ENCODE measurements around the gene FLYWCH1. TPM values are rescaled to one million over a fixed set of nuclear protein-coding genes. Genes with fewer than 3 reads are reported as not detected.
A peak's percentile ranks its signal among the peaks of the same experiment; 100 is the strongest.

Gene FLYWCH1
- total and polyA plus RNA-seq, 2 experiments from 2014 or later: 34.7 to 58.7 TPM

DNA sequence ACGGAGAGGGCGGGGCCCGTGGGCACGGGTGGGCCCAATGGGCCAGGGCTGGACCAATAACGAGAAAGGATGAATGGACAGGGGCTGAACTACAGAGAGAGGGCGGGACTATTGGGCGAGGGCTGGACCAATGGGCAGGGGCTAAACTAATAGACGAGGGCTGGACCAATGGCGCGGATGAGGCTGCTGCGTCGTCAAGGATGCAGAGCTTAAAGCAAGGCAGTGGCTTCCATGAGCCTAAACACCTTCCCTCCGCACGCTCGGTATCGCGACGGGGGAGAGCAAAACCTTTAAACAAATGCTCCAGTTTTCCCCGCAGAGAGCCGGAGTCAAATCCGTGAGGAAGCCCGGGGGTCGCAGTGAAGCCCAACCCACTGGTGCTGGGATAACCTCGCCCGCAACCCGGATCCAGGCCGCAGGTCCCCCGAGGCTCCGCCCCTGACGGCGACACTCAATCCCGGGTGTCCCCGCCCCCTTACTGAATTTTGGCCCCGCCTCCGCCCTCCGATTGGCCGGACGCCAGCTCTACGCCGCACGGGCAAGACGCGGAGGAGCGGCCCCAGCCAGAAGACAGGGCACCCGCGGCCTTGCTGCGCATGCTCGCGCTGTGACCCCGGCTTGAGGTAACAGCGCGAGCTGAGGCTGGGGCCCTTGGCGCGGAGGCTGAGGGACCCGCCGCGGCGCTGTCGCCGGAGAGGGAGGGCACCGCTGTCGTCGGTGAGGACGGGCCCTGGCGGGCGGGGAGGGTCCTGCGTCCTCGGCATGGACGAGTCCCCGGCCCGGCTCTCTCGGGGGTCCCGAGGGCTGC lies 28.9 kb upstream of the FLYWCH1 start, which contains the start of gene FLYWCH2:
Gene FLYWCH2, plus strand, starts transcription at position 566 of the 808 bp plus-strand sequence. CDS start 13,235 bp downstream, outside the sequence.
- no peaks in the 10 kb centered on the region for H3K4me1 ChIP-seq (ENCODE audit: low read depth)
- H3K4me3 ChIP-seq: peak within 1 kb of the TSS; percentile 59
- H3K27ac ChIP-seq: peak within 1 kb of the TSS; percentile 78

DNA sequence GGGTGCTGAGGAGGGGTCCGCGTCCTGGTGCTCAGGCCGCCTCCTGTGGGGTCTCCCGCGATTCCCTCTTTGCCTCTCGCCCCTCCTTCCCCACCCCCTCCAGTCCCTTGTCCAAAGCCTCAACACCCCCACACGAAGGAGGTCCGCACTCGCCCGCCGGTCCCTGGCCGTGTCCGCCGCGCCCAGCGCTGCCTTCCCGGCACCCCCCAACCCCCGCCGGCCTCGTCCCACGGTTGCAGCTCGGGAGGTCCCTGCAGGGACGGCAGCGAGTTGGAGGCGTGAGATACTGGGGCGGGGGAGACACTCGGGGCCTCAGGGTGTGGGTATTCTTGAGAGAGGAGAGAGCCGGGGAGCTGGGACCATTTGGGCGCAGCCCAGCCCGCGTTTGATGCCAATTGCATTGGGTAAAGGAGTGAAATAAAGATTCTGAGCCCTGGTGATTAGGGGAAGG lies 28.2 kb upstream of the FLYWCH1 start:
- Histone ChIP-seq H3K36me3 (no peaks in the 10 kb centered on the region), H3K27me3 (no peaks in the 10 kb centered on the region), H3K4me1 (ENCODE audit: low read depth) (no peaks in the 10 kb centered on the region), H3K9me3 (ENCODE audit: low read depth) (no peaks in the 10 kb centered on the region), H3K4me3 (peak overlapping the region; percentile 59), H3K27ac (peak overlapping the region; percentile 31)
- DNase-seq (ENCODE audit: low read depth in 1 of 2, low spot score in 1 of 2): peak; percentile 40 to 43
- TF ChIP-seq, protein P1, sequence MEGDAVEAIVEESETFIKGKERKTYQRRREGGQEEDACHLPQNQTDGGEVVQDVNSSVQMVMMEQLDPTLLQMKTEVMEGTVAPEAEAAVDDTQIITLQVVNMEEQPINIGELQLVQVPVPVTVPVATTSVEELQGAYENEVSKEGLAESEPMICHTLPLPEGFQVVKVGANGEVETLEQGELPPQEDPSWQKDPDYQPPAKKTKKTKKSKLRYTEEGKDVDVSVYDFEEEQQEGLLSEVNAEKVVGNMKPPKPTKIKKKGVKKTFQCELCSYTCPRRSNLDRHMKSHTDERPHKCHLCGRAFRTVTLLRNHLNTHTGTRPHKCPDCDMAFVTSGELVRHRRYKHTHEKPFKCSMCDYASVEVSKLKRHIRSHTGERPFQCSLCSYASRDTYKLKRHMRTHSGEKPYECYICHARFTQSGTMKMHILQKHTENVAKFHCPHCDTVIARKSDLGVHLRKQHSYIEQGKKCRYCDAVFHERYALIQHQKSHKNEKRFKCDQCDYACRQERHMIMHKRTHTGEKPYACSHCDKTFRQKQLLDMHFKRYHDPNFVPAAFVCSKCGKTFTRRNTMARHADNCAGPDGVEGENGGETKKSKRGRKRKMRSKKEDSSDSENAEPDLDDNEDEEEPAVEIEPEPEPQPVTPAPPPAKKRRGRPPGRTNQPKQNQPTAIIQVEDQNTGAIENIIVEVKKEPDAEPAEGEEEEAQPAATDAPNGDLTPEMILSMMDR (IDR thresholded peaks at IDR 0.05; ENCODE audit: low read depth, low read length): no peak

More for the DNA sequence above, 28.9 kb upstream of the FLYWCH1 start, which contains the start of gene FLYWCH2:
- TF ChIP-seq, protein P1 (IDR thresholded peaks at IDR 0.05; ENCODE audit: low read depth, low read length): no peak
- peak; percentile 98 to 99 for DNase-seq (ENCODE audit: low read depth in 1 of 2, low spot score in 1 of 2)
- no peaks in the 10 kb centered on the region for H3K36me3 ChIP-seq
- no peaks in the 10 kb centered on the region for H3K9me3 ChIP-seq (ENCODE audit: low read depth)
- no peaks in the 10 kb centered on the region for H3K27me3 ChIP-seq

DNA sequence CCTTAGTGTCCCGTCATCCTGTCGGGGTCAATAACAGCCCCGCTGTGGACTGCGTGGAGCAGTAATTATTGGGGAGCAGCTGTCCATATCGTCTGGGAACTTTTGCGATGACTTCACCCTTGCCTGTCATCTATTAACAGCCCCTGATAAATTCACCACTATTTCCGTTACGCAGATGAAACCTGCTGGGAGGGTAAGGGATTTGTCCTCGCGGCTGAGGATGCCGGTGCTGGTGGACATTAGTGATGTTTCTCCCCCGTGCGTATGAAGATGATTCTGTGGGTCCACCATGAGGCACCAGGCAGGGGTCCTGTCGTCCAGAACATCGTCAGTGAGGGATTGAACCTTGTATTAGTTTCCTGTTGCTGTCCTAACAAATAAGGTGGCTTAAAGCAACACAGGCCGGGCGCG lies 27.7 kb upstream of the FLYWCH1 start:
- no peaks in the 10 kb centered on the region for H3K36me3 ChIP-seq
- H3K9me3 ChIP-seq (ENCODE audit: low read depth): no peaks in the 10 kb centered on the region
- H3K27me3 ChIP-seq: no peaks in the 10 kb centered on the region
- H3K4me3 ChIP-seq: peak overlapping the region; percentile 59
- TF ChIP-seq, protein P1 (IDR thresholded peaks at IDR 0.05; ENCODE audit: low read depth, low read length): no peak
- DNase-seq (ENCODE audit: low read depth in 1 of 2, low spot score in 1 of 2): peak in 1 of 2 donors; percentile 13
- no peaks in the 10 kb centered on the region for H3K4me1 ChIP-seq (ENCODE audit: low read depth)
- H3K27ac ChIP-seq: no peak overlapping the region

GRCh38 chr16:2894231-2894630 lies 17.5 kb upstream of the FLYWCH1 start:
- Histone ChIP-seq H3K36me3 (no peaks in the 10 kb centered on the region), H3K27ac (no peak overlapping the region), H3K4me3 (no peak overlapping the region), H3K4me1 (ENCODE audit: low read depth) (no peaks in the 10 kb centered on the region), H3K9me3 (ENCODE audit: low read depth) (no peaks in the 10 kb centered on the region), H3K27me3 (no peaks in the 10 kb centered on the region)
- DNase-seq (ENCODE audit: low read depth in 1 of 2, low spot score in 1 of 2): no peak
- TF ChIP-seq, protein P1 (IDR thresholded peaks at IDR 0.05; ENCODE audit: low read depth, low read length): no peak

GRCh38 chr16:2895813-2896212 lies 15.9 kb upstream of the FLYWCH1 start:
- no peaks in the 10 kb centered on the region for H3K36me3 ChIP-seq
- no peaks in the 10 kb centered on the region for H3K27me3 ChIP-seq
- no peak for DNase-seq (ENCODE audit: low read depth in 1 of 2, low spot score in 1 of 2)
- no peaks in the 10 kb centered on the region for H3K9me3 ChIP-seq (ENCODE audit: low read depth)
- TF ChIP-seq, protein P1 (IDR thresholded peaks at IDR 0.05; ENCODE audit: low read depth, low read length): no peak
- no peak overlapping the region for H3K4me3 ChIP-seq
- H3K27ac ChIP-seq: no peak overlapping the region
- H3K4me1 ChIP-seq (ENCODE audit: low read depth): no peaks in the 10 kb centered on the region

Data from cardiac muscle cell (in vitro differentiated cells and primary cell).